ENCODE measurements around the gene AGR2.
"Not testable (repeated sequence)": the region's sequence is repeated elsewhere in the genome, so short reads cannot be mapped to it uniquely, and the experiment has no call there.

AGR2 gene

GRCh38 chr7:16804674-16805439, at the start of gene AGR2:
TSS of gene AGR2 (minus strand) at chr7:16804999. CDS start at chr7:16801796, 3,203 bp downstream.
- in situ Hi-C loops (cut with MboI; ENCODE audit: low sequenced_read_pairs): no loop called here

GRCh38 chr7:16853189-16853588, 48.4 kb upstream of the AGR2 start:
- in situ Hi-C loops (cut with MboI; ENCODE audit: low sequenced_read_pairs): not testable (repeated sequence)

GRCh38 chr7:16851829-16852228, 47.0 kb upstream of the AGR2 start:
- in situ Hi-C loops (cut with MboI; ENCODE audit: low sequenced_read_pairs): no loop called here

- in situ Hi-C loops (cut with MboI; ENCODE audit: low sequenced_read_pairs): no loop called here
These were observed 46.0 kb upstream of the AGR2 start for GRCh38 chr7:16850614-16851466.

- in situ Hi-C loops (cut with MboI; ENCODE audit: low sequenced_read_pairs): no loop called here
These were observed 44.7 kb upstream of the AGR2 start for GRCh38 chr7:16849296-16850148.

- in situ Hi-C loops (cut with MboI; ENCODE audit: low sequenced_read_pairs): no loop called here
These were observed 42.6 kb upstream of the AGR2 start for GRCh38 chr7:16847381-16847860.

GRCh38 chr7:16846601-16847165, 41.9 kb upstream of the AGR2 start:
- in situ Hi-C loops (cut with MboI; ENCODE audit: low sequenced_read_pairs): no loop called here

- in situ Hi-C loops (cut with MboI; ENCODE audit: low sequenced_read_pairs): no loop called here
These were observed 40.9 kb upstream of the AGR2 start for GRCh38 chr7:16845746-16846145.

- in situ Hi-C loops (cut with MboI; ENCODE audit: low sequenced_read_pairs): no loop called here
These were observed 36.9 kb upstream of the AGR2 start for GRCh38 chr7:16841681-16842080.

- in situ Hi-C loops (cut with MboI; ENCODE audit: low sequenced_read_pairs): no loop called here
These were observed 35.3 kb upstream of the AGR2 start for GRCh38 chr7:16840094-16840493.

GRCh38 chr7:16839646-16840045, 34.8 kb upstream of the AGR2 start:
- in situ Hi-C loops (cut with MboI; ENCODE audit: low sequenced_read_pairs): no loop called here

GRCh38 chr7:16838891-16839290, 34.1 kb upstream of the AGR2 start:
- in situ Hi-C loops (cut with MboI; ENCODE audit: low sequenced_read_pairs): no loop called here

GRCh38 chr7:16838386-16838785, 33.6 kb upstream of the AGR2 start:
- in situ Hi-C loops (cut with MboI; ENCODE audit: low sequenced_read_pairs): no loop called here

- in situ Hi-C loops (cut with MboI; ENCODE audit: low sequenced_read_pairs): no loop called here
These were observed 31.7 kb upstream of the AGR2 start for GRCh38 chr7:16836481-16836880.

GRCh38 chr7:16833373-16833772, 28.6 kb upstream of the AGR2 start:
- in situ Hi-C loops (cut with MboI; ENCODE audit: low sequenced_read_pairs): no loop called here

- in situ Hi-C loops (cut with MboI; ENCODE audit: low sequenced_read_pairs): no loop called here
These were observed 21.3 kb upstream of the AGR2 start for GRCh38 chr7:16826060-16826459.

GRCh38 chr7:16822029-16822428, 17.2 kb upstream of the AGR2 start:
- in situ Hi-C loops (cut with MboI; ENCODE audit: low sequenced_read_pairs): no loop called here

- in situ Hi-C loops (cut with MboI; ENCODE audit: low sequenced_read_pairs): no loop called here
These were observed 13.9 kb upstream of the AGR2 start for GRCh38 chr7:16818732-16819131.

- in situ Hi-C loops (cut with MboI; ENCODE audit: low sequenced_read_pairs): no loop called here
These were observed 12.7 kb upstream of the AGR2 start for GRCh38 chr7:16817536-16817935.

GRCh38 chr7:16816824-16817223, 12.0 kb upstream of the AGR2 start:
- in situ Hi-C loops (cut with MboI; ENCODE audit: low sequenced_read_pairs): no loop called here

GRCh38 chr7:16815001-16815400, 10.2 kb upstream of the AGR2 start:
- in situ Hi-C loops (cut with MboI; ENCODE audit: low sequenced_read_pairs): no loop called here

All from HL-60/S4 treated with retinoic acid at 250 ng/mL for 4 days and 3 days (cell line).